WI38 (cell line): ENCODE measurements around the gene RBBP7.

ENCODE experiments used
- H3K4me3 ChIP-seq: 2 replicates; pipeline ENCODE4 v1.5.1; 2011; ENCODE audit warnings: low read depth, mild to moderate bottlenecking, control low read depth, low read length
- CTCF ChIP-seq: IDR thresholded peaks from 2 replicates; pipeline ENCODE4 v1.5.1; 2012; ENCODE audit warnings: low read depth, mild to moderate bottlenecking, control low read depth, low read length

The RBBP7 gene

DNA sequence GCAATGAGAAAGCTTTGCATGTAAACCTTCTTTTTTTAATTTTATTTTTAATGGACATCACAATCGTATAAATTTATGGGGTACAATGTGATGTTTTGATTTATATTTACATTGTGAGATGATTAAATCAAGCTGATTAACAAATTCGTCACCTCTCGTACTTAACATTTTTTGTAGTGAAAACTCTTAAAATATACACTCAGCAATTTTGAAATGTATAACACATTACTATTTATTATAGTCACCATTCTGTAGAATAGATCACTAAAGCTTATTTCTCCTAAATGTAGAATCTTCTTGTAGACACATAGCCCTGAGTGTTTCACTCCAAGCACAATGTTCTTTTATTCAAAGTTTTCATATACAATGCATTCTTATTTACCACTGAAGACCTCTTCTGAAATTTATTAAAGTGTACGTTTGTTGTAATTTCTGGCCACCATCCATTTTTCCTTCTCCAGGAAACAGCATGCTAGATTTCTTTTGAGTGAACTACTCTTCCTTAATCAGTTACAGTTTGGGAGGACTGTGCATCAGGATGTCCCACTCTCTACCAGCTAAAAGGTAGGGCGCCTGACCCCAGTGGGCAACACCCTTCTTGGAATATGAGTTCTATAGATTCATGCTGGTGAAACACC is 4.4 kb upstream of the RBBP7 start:
- TF ChIP-seq CTCF = no peak
- no peak overlapping the region for H3K4me3 ChIP-seq

DNA sequence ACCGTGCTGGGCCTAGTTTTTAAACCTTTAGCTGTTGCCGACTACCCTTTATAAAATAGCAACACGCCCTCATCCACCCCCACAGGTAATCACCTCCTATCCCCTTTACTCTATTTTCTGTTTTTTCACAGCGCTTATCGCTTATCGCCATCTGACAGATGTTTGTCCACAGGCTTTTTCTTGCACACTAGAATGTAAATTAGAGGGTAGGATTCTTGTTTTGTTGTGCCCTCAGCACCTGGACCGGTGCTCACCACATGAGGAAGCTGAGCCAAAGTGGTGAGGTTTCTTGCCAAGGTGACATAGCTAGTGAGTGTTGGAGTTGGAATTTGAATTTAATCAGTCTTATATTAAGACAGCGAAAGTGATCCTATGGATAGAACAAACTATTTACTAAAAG is 2.9 kb upstream of the RBBP7 start:
- TF ChIP-seq CTCF = no peak
- H3K4me3 ChIP-seq = no peak overlapping the region

- H3K4me3 ChIP-seq = peak overlapping the region; percentile 59
- TF ChIP-seq CTCF = no peak
Measured at GRCh38 chrX:16870862-16871815, 977 bp upstream of the RBBP7 start.

GRCh38 chrX:16869393-16870094 is 618 bp downstream of the RBBP7 start:
- TF ChIP-seq CTCF = no peak
- H3K4me3 ChIP-seq = peak overlapping the region; percentile 78

GRCh38 chrX:16868920-16869319 is 1.2 kb downstream of the RBBP7 start:
- no peak for TF ChIP-seq CTCF
- H3K4me3 ChIP-seq = peak overlapping the region; percentile 78

DNA sequence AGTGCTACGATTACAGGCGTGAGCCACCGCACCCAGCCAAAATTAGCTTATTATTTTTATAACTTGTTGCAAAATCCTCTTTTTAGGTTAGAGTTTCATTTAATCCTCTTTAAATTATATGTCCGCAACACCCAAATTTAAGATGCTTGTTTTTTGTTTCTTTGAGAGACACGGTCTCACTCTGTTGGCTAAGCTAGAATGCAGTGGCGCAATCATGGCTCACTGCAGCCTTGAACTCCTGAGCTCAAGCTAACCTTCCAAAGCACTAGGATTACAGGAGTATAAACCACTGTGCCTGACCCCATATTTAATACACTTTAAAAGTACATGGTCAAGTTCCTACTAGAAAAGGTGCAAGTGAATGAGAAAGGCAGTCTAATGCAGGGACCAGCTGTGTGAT is 2.2 kb downstream of the RBBP7 start:
- peak overlapping the region; percentile 78 for H3K4me3 ChIP-seq
- TF ChIP-seq CTCF = no peak
